Esophagus muscularis mucosa (tissue), 4 donors: Measurements from ENCODE around the gene ARL14EPL.

Experiments
- CTCF ChIP-seq, 3 experiments: fragments of 200-600 bp in 2 of 3; fragments of 450-650 bp in 1 of 3; sonication (generic) in 2 of 3; IDR thresholded peaks; one replicate each; pipeline ENCODE4 v1.5.1; 2017 to 2019; ENCODE audit warnings: antibody characterized with exemption in 3 of 3, mild to moderate bottlenecking in 2 of 3, moderate library complexity in 1 of 3
- EP300 ChIP-seq: sonication (generic); formaldehyde crosslinking; IDR thresholded peaks from one replicate; pipeline ENCODE4 v1.6.1; 2017; ENCODE audit warnings: antibody characterized with exemption
- POLR2A ChIP-seq: fragments of 450-650 bp; IDR thresholded peaks from one replicate; pipeline ENCODE4 v1.6.1; 2017; ENCODE audit warnings: antibody characterized with exemption, moderate library complexity, mild to moderate bottlenecking, low read depth
- POLR2AphosphoS5 ChIP-seq, 2 donors: sonication (generic); formaldehyde crosslinking; IDR thresholded peaks; one replicate each; pipeline ENCODE4 v1.6.1; 2017; ENCODE audit warnings: antibody characterized with exemption in 2 of 2

GRCh38 chr5:116009806-116010205 is 22.5 kb upstream of the ARL14EPL start:
- TF ChIP-seq POLR2A (no peak), CTCF (IDR thresholded peaks at IDR 0.05) (no peak), POLR2AphosphoS5 (IDR thresholded peaks at IDR 0.05) (no peak), EP300 (no peak)
